GM13977 (cell line): Measurements from ENCODE around the gene METAP1D.

Experiments used
- DNase-seq: peaks from one replicate; pipeline ENCODE4 v3.0.0; 2012; ENCODE audit warnings: low spot score
- in situ Hi-C: fragments of 300-500 bp; cut with MboI; formaldehyde crosslinking; loops from one replicate; pipeline ENCODE4 v1.12.0; 2022; ENCODE audit warnings: low sequenced_read_pairs, low pct_unique_long_range_greater_than_20kb, mixed read lengths, inconsistent platforms; ENCODE audit not compliant: unreplicated experiment
- TF ChIP-seq, protein P1 (sequence below): IDR thresholded peaks from 2 replicates; pipeline ENCODE4 v1.5.1; 2012; ENCODE audit warnings: mild to moderate bottlenecking, control low read depth; ENCODE audit not compliant: insufficient read depth; ENCODE audit errors: extremely low read depth, missing control alignments

METAP1D gene

DNA sequence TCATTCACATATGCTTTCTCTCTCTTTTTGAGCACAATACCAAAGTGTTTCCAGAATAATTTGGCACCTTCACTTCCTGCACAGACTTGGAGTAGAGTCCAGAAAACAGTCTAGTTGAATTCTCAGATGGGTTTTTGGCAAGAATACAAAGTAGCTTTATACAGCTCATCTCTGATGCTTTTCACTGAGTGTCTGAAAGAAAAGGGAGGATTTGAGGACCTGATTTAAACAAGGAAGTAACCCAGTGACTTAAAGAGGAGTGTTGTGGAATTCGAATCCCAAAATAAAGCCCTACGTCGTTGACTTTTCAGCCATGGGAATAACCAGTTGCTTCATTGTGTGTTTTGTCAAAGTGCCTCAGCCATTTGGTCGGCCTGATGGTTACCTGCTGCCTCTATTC, 31.8 kb downstream of the METAP1D start:
- in situ Hi-C loops, result no loop called here

DNA sequence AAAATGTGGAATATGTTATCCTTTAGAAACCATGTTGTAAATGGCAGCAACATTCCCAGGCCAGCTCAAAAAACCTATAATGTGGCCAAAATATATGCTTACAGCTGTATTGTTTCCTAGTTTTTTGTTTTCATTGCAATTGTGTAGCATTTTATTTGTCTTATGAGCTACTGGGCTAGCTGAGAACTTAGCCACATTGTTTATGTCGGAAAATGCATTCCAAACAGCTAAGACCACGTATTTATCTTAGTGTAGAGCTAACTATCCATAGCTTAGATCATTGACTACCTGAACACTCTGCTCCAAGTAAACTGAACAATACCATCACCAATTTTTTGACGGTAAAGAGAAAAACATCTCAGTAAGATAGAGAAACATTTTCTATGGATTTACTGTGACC, 38.4 kb downstream of the METAP1D start:
- in situ Hi-C loops, result no loop called here
- no peak for DNase-seq
- TF ChIP-seq, protein P1, sequence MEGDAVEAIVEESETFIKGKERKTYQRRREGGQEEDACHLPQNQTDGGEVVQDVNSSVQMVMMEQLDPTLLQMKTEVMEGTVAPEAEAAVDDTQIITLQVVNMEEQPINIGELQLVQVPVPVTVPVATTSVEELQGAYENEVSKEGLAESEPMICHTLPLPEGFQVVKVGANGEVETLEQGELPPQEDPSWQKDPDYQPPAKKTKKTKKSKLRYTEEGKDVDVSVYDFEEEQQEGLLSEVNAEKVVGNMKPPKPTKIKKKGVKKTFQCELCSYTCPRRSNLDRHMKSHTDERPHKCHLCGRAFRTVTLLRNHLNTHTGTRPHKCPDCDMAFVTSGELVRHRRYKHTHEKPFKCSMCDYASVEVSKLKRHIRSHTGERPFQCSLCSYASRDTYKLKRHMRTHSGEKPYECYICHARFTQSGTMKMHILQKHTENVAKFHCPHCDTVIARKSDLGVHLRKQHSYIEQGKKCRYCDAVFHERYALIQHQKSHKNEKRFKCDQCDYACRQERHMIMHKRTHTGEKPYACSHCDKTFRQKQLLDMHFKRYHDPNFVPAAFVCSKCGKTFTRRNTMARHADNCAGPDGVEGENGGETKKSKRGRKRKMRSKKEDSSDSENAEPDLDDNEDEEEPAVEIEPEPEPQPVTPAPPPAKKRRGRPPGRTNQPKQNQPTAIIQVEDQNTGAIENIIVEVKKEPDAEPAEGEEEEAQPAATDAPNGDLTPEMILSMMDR, result no peak

More for the DNA sequence above, 31.8 kb downstream of the METAP1D start:
- TF ChIP-seq, protein P1, result no peak
- no peak for DNase-seq

DNA sequence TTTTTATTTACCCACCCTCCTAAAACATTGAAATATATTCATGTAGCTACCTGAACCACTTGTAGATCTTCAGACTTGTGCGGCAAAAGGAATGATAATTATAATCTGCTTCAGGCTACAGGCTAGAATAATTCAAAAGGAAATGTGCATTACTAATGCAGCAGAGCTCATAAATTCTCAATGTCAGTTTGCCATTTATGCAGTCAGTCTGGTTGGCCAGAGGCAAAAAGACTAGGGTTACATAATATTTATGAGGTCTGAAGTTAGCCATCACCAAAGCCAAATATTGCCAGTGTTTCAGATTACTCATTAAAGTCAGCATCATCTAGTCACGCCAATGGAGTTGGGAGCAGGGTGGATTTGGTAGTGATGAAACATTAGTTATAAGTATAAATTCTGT, 38.9 kb downstream of the METAP1D start:
- DNase-seq, result no peak
- TF ChIP-seq, protein P1, result no peak
- in situ Hi-C loops, result no loop called here

DNA sequence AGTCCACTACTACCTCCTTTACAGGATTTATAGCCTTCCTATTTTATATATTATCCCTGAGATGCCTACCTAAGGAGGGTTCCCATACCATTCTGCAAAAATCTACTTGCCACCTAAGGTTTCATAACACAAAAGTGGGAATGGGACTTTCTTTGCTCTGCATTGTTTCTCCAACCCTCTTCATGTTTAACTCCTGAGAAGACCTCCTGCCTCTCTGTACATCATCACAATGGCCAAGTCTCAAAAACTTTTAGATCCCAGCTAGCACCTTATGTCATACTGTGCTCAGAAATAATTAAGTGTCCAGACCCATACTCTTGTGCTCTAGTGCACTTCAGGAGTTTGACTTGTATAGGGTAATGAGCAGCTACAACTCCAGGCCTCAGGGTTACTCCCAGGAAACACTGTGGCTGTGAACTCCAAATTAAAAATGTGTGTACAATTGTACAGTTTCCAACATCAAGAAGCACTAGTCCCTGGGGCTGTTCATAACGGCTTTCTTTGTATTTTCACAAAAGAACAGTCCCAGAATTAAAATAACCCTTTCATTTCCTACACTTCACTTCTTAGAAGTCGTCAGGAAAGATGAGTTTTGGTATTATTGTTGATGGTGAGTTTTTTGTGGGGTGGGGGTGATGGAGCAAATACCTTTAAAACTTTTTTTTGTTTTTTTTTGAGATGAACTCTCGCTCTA, 39.4 kb downstream of the METAP1D start:
- no peak for DNase-seq
- TF ChIP-seq, protein P1, result no peak
- in situ Hi-C loops, result no loop called here

DNA sequence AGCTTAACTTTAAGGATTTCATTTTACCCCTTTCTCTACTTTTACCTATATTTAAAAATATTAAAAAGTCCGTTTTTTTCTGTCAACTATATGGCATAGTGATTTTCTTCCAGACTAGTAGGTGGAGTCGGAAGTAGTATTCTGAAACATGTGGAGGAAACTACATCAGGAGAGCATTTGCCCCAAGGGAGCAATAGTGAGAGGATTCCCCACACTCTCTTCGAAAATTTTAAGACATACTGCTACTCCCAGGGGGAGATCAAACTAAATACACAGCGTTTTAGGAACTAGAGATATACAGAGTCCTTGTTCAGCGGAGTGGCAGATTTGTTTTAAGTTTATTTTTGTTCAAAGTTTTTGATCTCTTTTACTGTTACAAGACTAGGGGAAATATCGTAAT, 40.6 kb downstream of the METAP1D start:
- DNase-seq, result no peak
- in situ Hi-C loops, result no loop called here

DNA sequence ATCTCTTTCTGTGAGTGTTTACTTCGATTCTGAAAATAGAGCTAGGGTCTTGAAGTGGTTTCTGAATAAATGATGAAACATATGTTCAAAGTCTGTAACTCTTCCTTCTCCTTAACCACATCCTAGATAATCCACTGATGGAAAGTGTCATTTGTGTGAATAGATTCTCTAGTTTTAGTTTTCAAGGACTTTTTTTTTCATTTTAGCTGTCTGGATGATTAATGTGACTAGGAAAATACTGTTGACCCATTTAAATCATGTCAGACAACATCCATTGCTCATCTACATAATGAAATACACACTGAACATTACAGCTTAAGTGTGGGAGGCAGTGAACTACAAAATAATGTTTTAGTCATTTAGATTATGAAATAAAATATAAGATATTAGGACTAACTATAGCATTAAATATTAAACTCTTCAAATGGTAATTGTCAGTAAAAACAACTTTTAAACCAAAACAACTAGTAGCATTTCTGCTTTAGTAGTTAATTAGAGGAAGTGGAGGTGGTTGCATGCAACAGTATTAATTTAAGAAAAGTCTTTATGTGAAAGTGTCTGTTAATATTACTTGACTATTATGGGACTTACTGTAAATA, 46.4 kb downstream of the METAP1D start:
- DNase-seq, result no peak
- in situ Hi-C loops, result no loop called here
- TF ChIP-seq, protein P1, result no peak

More for the DNA sequence above, 40.6 kb downstream of the METAP1D start:
- TF ChIP-seq, protein P1, result no peak
